SU-DHL-6 (cell line): ENCODE data around the gene COMMD6.

Experiments
- H2AFZ ChIP-seq: fragments of 200-600 bp; sonication (generic); 2 replicates; pipeline ENCODE4 v1.6.1; 2014; ENCODE audit warnings: low read depth, mild to moderate bottlenecking, moderate library complexity, mixed read lengths, antibody characterized with exemption, low read length; ENCODE audit not compliant: severe bottlenecking
- H3F3A ChIP-seq: fragments of 200-600 bp; shearing (Covaris generic); 2 replicates; pipeline ENCODE4 v1.6.0; 2016; ENCODE audit warnings: antibody characterized with exemption, mild to moderate bottlenecking; ENCODE audit not compliant: insufficient read depth
- H3K27ac ChIP-seq: fragments of 200-600 bp; sonication (generic); 2 replicates; pipeline ENCODE4 v1.5.1; 2016; ENCODE audit warnings: low read depth, mild to moderate bottlenecking, low read length, moderate library complexity, mixed read lengths
- H3K27me3 ChIP-seq: fragments of 200-600 bp; sonication (generic), shearing (Covaris generic); 2 replicates; pipeline ENCODE4 v1.6.0; 2014; ENCODE audit warnings: mild to moderate bottlenecking, low read length
- H3K36me3 ChIP-seq: fragments of 200-600 bp; sonication (generic); 2 replicates; pipeline ENCODE4 v1.6.1; 2014; ENCODE audit warnings: mild to moderate bottlenecking, low read length, mixed read lengths
- H3K4me2 ChIP-seq: fragments of 300-600, 200-600 bp; shearing (Covaris generic), sonication (generic); 2 replicates; pipeline ENCODE4 v1.6.0; 2014; ENCODE audit warnings: low read length, low read depth, mild to moderate bottlenecking; ENCODE audit not compliant: poor library complexity, severe bottlenecking
- H3K4me3 ChIP-seq: fragments of 200-600 bp; sonication (generic); 2 replicates; pipeline ENCODE4 v1.5.1; 2014; ENCODE audit warnings: antibody characterized with exemption, low read length, mild to moderate bottlenecking, mixed read lengths; ENCODE audit not compliant: insufficient read depth, poor library complexity, severe bottlenecking
- H3K79me2 ChIP-seq: fragments of 200-600 bp; sonication (generic); 2 replicates; pipeline ENCODE4 v1.6.1; 2014; ENCODE audit warnings: mild to moderate bottlenecking, low read length, moderate library complexity; ENCODE audit not compliant: insufficient read depth
- H3K9ac ChIP-seq: fragments of 200-600 bp; sonication (generic); 2 replicates; pipeline ENCODE4 v1.7.0; 2014; ENCODE audit warnings: mild to moderate bottlenecking, low read length
- H3K9me2 ChIP-seq: fragments of 200-600 bp; sonication (generic); replicated peaks from 2 replicates; pipeline ENCODE4 v1.6.1; 2014; ENCODE audit warnings: low read length; ENCODE audit not compliant: insufficient read depth
- H3K9me3 ChIP-seq: fragments of 200-600 bp; sonication (generic); 2 replicates; pipeline ENCODE4 v1.6.1; 2014; ENCODE audit warnings: low read length, mixed read lengths; ENCODE audit not compliant: insufficient read depth
- H4K20me1 ChIP-seq: fragments of 200-600 bp; sonication (generic); 2 replicates; pipeline ENCODE4 v1.6.1; 2014; ENCODE audit warnings: low read depth, mild to moderate bottlenecking, antibody characterized with exemption, low read length, moderate library complexity, mixed read lengths
- EZH2phosphoT487 ChIP-seq: fragments of 200-600 bp; sonication (generic), shearing (Covaris generic); conservative IDR thresholded peaks from 2 replicates; pipeline ENCODE4 v1.6.1; 2018; ENCODE audit warnings: mild to moderate bottlenecking, antibody characterized with exemption, low read length, moderate library complexity, mixed read lengths
- TF ChIP-seq, protein P1 (sequence below): fragments of 200-600 bp; sonication (generic); IDR thresholded peaks from one replicate; pipeline ENCODE4 v1.5.1; 2017; ENCODE audit warnings: antibody characterized with exemption, mild to moderate bottlenecking, low read length, moderate library complexity; ENCODE audit not compliant: insufficient read depth, poor library complexity, severe bottlenecking

Gene COMMD6

DNA sequence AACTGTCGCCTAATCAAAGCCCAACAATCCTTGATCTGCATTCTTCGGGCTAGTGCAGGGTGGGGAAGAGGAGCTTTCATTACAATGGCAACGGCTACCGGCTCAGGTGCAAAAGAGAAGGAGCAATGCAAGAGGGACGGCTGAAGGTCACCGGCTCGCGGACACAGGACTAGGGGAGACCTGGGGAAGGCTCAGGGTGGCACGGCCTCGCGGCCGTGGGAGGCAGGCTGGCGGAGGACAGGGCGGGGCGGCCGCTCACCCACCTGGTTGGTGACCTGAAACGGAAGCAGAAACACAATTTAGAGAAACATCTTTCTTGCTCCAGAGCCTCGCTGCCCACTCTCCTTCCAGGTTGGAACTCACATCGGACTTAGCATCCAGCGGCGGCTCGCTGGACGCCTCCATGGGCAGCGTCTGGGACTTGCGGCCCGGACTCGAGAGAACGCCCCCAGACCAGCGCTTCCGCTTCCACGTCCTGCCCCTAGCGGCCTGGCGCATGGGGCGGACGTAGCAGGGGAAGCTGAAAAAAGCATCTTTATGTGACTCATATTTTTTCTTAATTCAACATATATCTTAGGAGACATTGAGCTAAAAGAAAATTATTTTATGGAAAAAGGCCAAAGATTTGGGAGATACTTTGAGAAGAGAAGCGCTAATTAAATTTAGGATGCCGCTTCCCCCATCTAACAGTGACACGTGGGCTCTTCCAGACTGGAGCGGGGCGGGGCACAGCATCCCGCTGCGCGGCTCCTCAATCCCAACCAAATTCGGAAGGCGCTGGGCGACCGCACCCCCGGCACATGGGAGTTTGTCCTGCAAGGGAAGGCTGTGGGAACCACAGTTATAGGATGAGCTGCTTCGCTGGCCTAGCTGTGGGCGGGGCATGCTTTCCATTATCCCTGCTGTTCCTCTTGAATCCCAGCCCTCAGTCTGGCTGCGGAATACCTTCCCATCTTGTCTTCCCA is at the start of gene COMMD6:
Gene COMMD6 (minus strand): TSS at position 441 of the 965 bp plus-strand sequence. CDS start 36 bp downstream, at position 405.
- Histone ChIP-seq H3K9me3 (no peaks in the 10 kb centered on the region), H3K4me2 (peak within 1 kb of the TSS; percentile 91), H3K27ac (peak within 1 kb of the TSS; percentile 30), H3K36me3 (peaks cover 2% of the 10 kb centered on the region; the same call in 1 of the 2 replicates), H3K4me3 (peak within 1 kb of the TSS; percentile 89), H3K79me2 (peaks cover 13% of the 10 kb centered on the region), H3K9ac (peak within 1 kb of the TSS; percentile 76), H4K20me1 (no peaks in the 10 kb centered on the region), H3K9me2 (no peaks in the 10 kb centered on the region), H2AFZ (peak within 1 kb of the TSS; percentile 95), H3F3A (no peaks in the 10 kb centered on the region), H3K27me3 (no peaks in the 10 kb centered on the region)
- TF ChIP-seq, protein P1, sequence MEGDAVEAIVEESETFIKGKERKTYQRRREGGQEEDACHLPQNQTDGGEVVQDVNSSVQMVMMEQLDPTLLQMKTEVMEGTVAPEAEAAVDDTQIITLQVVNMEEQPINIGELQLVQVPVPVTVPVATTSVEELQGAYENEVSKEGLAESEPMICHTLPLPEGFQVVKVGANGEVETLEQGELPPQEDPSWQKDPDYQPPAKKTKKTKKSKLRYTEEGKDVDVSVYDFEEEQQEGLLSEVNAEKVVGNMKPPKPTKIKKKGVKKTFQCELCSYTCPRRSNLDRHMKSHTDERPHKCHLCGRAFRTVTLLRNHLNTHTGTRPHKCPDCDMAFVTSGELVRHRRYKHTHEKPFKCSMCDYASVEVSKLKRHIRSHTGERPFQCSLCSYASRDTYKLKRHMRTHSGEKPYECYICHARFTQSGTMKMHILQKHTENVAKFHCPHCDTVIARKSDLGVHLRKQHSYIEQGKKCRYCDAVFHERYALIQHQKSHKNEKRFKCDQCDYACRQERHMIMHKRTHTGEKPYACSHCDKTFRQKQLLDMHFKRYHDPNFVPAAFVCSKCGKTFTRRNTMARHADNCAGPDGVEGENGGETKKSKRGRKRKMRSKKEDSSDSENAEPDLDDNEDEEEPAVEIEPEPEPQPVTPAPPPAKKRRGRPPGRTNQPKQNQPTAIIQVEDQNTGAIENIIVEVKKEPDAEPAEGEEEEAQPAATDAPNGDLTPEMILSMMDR, result no peak

DNA sequence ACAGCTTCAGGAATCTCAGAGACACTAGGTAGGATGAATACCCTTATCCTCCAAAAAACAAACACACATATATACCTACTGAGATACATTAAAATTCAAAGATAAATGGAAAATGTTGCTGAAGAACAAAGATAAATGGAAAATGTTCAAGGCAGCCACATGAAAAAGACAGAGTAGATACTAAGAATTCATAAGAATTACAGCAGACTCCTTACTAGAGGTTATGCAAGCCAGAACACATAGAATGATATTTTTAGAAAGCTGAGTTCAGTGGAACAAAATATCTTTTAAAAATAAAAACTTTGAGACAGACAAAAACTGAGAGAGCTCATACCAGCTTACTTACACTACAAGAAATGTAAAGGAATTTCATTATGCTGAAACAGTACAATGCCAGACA is 47.5 kb upstream of the COMMD6 start:
- Histone ChIP-seq H3K79me2 (peaks cover 10% of the 10 kb centered on the region; the same call in 1 of the 2 replicates), H3F3A (peaks cover 11% of the 10 kb centered on the region; the same call in 1 of the 2 replicates), H2AFZ (no peak overlapping the region), H3K9ac (no peak overlapping the region), H3K27ac (no peak overlapping the region), H3K36me3 (peaks cover 59% of the 10 kb centered on the region), H3K9me2 (no peaks in the 10 kb centered on the region), H3K4me3 (no peak overlapping the region), H4K20me1 (no peaks in the 10 kb centered on the region), H3K4me2 (no peak overlapping the region), H3K27me3 (no peaks in the 10 kb centered on the region), H3K9me3 (0 out of 2 replicates have a peak, but pooled peaks cover 7% of the 10 kb centered on the region)
- TF ChIP-seq, protein P1, result no peak
- no peak for TF ChIP-seq EZH2phosphoT487

DNA sequence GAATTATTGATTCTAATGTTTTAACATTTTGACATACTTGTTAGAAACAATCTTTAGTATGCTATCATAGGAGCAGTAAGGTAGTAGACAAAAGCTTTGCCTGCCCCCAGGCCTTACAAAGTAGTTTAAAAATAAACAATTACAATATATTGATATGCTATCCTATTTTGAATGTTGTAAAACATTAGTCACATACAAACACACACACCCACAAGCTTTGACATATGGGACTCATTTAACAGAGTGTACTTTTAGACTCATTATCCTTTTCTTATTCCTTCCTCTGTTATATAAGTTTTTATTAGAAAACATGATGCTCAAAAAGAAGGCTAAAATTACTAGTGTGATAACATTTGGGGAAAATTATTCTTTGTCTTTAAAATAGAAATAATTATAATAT is 45.5 kb upstream of the COMMD6 start:
- H3K27me3 ChIP-seq, result no peaks in the 10 kb centered on the region
- H3K27ac ChIP-seq, result no peak overlapping the region
- TF ChIP-seq EZH2phosphoT487, result no peak
- TF ChIP-seq, protein P1, result no peak
- no peaks in the 10 kb centered on the region for H4K20me1 ChIP-seq
- H3K9me3 ChIP-seq, result 0 out of 2 replicates have a peak, but pooled peaks cover 7% of the 10 kb centered on the region
- no peaks in the 10 kb centered on the region for H3K9me2 ChIP-seq
- peaks cover 12% of the 10 kb centered on the region; the same call in 1 of the 2 replicates for H3K79me2 ChIP-seq
- H3F3A ChIP-seq, result peaks cover 14% of the 10 kb centered on the region; the same call in 1 of the 2 replicates
- no peak overlapping the region for H3K4me2 ChIP-seq
- no peak overlapping the region for H3K9ac ChIP-seq
- H3K4me3 ChIP-seq, result no peak overlapping the region
- H2AFZ ChIP-seq, result no peak overlapping the region
- H3K36me3 ChIP-seq, result peaks cover 61% of the 10 kb centered on the region
